Colon (tissue), 2 donors: ENCODE data around the gene HTR2A.
"Not testable (repeated sequence)": the region's sequence is repeated elsewhere in the genome, so short reads cannot be mapped to it uniquely, and the experiment has no call there.

ENCODE experiments used
- FAIRE-seq: peaks from 2 replicates; lab custom pipeline; 2012; peaks lifted over from hg19 to GRCh38; lab: Jason Lieb, UNC
- donor health status: control.
- donor health status: control.

HTR2A gene

GRCh38 chr13:46804921-46805320 is 91.9 kb downstream of the HTR2A start:
- FAIRE-seq: not testable (repeated sequence)

- no peak for FAIRE-seq
Observed at GRCh38 chr13:46804391-46804815, 92.5 kb downstream of the HTR2A start.

- no peak for FAIRE-seq
Observed at GRCh38 chr13:46803586-46803985, 93.3 kb downstream of the HTR2A start.

- no peak for FAIRE-seq
Observed at GRCh38 chr13:46801858-46802257, 95.0 kb downstream of the HTR2A start.

GRCh38 chr13:46799139-46799538 is 97.7 kb downstream of the HTR2A start:
- FAIRE-seq: no peak

GRCh38 chr13:46797501-46798237 is 99.2 kb downstream of the HTR2A start:
- FAIRE-seq: no peak

GRCh38 chr13:46796515-46797474 is 100.1 kb downstream of the HTR2A start, which contains the start of gene ESD:
ESD (minus strand) TSS chr13:46797161; CDS start chr13:46791413, 5,748 bp downstream.
- FAIRE-seq: no peak

GRCh38 chr13:46796129-46796514 is 100.7 kb downstream of the HTR2A start:
- no peak for FAIRE-seq

GRCh38 chr13:46795321-46795720 is 101.5 kb downstream of the HTR2A start:
- FAIRE-seq: no peak

- peak; percentile 41 for FAIRE-seq
Observed at GRCh38 chr13:46783504-46783903, 113.3 kb downstream of the HTR2A start.

- no peak for FAIRE-seq
Observed at GRCh38 chr13:46782691-46783090, 114.2 kb downstream of the HTR2A start.

GRCh38 chr13:46782066-46782465 is 114.8 kb downstream of the HTR2A start:
- FAIRE-seq: peak; percentile 21
